ENCODE data around the gene FOXF1.

DNA sequence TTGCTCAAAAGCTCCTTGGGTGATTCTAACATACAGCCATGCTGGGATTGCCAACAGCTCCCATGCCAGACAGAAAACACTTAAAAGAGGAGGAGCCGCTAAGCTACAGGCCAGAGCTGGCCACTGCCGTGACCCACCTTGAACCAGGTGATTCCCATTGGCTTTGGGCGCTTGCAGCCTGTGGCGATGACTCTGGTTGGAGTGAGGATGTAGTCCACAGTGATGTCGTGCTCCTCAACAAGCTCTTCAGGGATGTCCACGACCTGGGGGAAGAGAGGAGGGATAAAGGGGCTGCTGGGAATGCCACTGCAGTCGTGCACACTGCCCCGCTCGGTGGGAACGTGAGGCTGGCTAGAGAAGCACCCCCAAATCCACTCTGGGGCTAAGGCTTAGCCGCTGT, 31.2 kb downstream of the FOXF1 start:
- TF ChIP-seq, protein P1, sequence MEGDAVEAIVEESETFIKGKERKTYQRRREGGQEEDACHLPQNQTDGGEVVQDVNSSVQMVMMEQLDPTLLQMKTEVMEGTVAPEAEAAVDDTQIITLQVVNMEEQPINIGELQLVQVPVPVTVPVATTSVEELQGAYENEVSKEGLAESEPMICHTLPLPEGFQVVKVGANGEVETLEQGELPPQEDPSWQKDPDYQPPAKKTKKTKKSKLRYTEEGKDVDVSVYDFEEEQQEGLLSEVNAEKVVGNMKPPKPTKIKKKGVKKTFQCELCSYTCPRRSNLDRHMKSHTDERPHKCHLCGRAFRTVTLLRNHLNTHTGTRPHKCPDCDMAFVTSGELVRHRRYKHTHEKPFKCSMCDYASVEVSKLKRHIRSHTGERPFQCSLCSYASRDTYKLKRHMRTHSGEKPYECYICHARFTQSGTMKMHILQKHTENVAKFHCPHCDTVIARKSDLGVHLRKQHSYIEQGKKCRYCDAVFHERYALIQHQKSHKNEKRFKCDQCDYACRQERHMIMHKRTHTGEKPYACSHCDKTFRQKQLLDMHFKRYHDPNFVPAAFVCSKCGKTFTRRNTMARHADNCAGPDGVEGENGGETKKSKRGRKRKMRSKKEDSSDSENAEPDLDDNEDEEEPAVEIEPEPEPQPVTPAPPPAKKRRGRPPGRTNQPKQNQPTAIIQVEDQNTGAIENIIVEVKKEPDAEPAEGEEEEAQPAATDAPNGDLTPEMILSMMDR (IDR thresholded peaks at IDR 0.05), result no peak
- TF ChIP-seq ZFX (IDR thresholded peaks at IDR 0.05; ENCODE audit: borderline replicate concordance), result no peak

Data from 22Rv1 (cell line).